Measurements from ENCODE around the gene IL15.

DNA sequence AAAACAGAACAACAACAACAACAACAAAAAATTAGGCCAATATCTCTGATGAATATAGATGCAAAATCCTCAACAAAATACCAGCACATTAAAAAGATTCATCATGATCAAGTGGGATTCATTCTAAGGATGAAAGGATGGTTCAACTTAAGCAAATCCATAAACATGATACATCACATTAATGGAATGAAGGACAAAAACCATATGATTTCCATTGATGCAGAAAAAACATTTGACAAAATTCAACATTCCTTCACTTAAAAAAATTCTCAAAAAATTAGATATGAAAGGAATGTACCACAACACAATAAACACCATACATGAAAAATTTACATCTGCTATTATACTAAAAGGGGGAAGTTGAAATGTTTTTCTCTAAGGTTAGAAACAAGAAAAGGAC is 103.3 kb downstream of the IL15 start:
- TF ChIP-seq, protein P1, sequence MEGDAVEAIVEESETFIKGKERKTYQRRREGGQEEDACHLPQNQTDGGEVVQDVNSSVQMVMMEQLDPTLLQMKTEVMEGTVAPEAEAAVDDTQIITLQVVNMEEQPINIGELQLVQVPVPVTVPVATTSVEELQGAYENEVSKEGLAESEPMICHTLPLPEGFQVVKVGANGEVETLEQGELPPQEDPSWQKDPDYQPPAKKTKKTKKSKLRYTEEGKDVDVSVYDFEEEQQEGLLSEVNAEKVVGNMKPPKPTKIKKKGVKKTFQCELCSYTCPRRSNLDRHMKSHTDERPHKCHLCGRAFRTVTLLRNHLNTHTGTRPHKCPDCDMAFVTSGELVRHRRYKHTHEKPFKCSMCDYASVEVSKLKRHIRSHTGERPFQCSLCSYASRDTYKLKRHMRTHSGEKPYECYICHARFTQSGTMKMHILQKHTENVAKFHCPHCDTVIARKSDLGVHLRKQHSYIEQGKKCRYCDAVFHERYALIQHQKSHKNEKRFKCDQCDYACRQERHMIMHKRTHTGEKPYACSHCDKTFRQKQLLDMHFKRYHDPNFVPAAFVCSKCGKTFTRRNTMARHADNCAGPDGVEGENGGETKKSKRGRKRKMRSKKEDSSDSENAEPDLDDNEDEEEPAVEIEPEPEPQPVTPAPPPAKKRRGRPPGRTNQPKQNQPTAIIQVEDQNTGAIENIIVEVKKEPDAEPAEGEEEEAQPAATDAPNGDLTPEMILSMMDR (conservative IDR thresholded peaks at IDR 0.05), result no peak
- TF ChIP-seq ZFX (IDR thresholded peaks at IDR 0.05), result no peak

Measured in C4-2B (cell line).